OCI-LY1 (cell line): ENCODE results near the gene POLR2E.

Experiments used
- H2AFZ ChIP-seq: fragments of 200-600 bp; sonication (generic), shearing (Covaris generic); 2 replicates; pipeline ENCODE4 v1.6.0; 2014; ENCODE audit warnings: antibody characterized with exemption, mild to moderate bottlenecking, low read length
- H3F3A ChIP-seq: fragments of 200-600 bp; sonication (generic), shearing (Covaris generic); 2 replicates; pipeline ENCODE4 v1.6.0; 2014; ENCODE audit warnings: mild to moderate bottlenecking, antibody characterized with exemption, low read length, moderate library complexity; ENCODE audit not compliant: insufficient read depth
- H3K27ac ChIP-seq: fragments of 200-600 bp; sonication (generic); 2 replicates; pipeline ENCODE4 v1.5.1; 2014; ENCODE audit warnings: low read length, mixed run types, mild to moderate bottlenecking, low read depth; ENCODE audit not compliant: poor library complexity, severe bottlenecking
- H3K27me3 ChIP-seq: fragments of 200-600 bp; sonication (generic); 2 replicates; pipeline ENCODE4 v1.6.0; 2014; ENCODE audit warnings: antibody characterized with exemption, mild to moderate bottlenecking, low read length, moderate library complexity; ENCODE audit not compliant: insufficient read depth
- H3K36me3 ChIP-seq: fragments of 200-600 bp; sonication (generic); 2 replicates; pipeline ENCODE4 v1.6.1; 2014; ENCODE audit warnings: mild to moderate bottlenecking, antibody characterized with exemption, low read length, moderate library complexity, mixed read lengths; ENCODE audit not compliant: insufficient read depth
- H3K4me1 ChIP-seq: fragments of 200-600 bp; sonication (generic); 2 replicates; pipeline ENCODE4 v1.5.1; 2014; ENCODE audit warnings: mild to moderate bottlenecking, low read length, moderate library complexity; ENCODE audit not compliant: insufficient read depth, severe bottlenecking
- H3K4me2 ChIP-seq: fragments of 200-600 bp; sonication (generic), shearing (Covaris generic); 2 replicates; pipeline ENCODE4 v1.6.1; 2014; ENCODE audit warnings: low read length
- H3K4me3 ChIP-seq: fragments of 200-600 bp; sonication (generic); 2 replicates; pipeline ENCODE4 v1.5.1; 2014; ENCODE audit warnings: low read length, low read depth, mild to moderate bottlenecking, mixed read lengths; ENCODE audit not compliant: poor library complexity, severe bottlenecking
- H3K79me2 ChIP-seq: fragments of 200-600 bp; shearing (Covaris generic); 2 replicates; pipeline ENCODE4 v1.6.1; 2016; ENCODE audit warnings: mixed run types, low read length, mixed read lengths; ENCODE audit not compliant: insufficient read depth
- H3K9ac ChIP-seq: fragments of 200-600 bp; sonication (generic), shearing (Covaris generic); 2 replicates; pipeline ENCODE4 v1.6.1; 2014; ENCODE audit warnings: mild to moderate bottlenecking, low read length, mixed read lengths
- H3K9me2 ChIP-seq: fragments of 200-600 bp; sonication (generic), shearing (Covaris generic); 2 replicates; pipeline ENCODE4 v1.6.1; 2014; ENCODE audit warnings: low read depth, mild to moderate bottlenecking, low read length, mixed read lengths
- H3K9me3 ChIP-seq: fragments of 200-600 bp; shearing (Covaris generic); 2 replicates; pipeline ENCODE4 v1.6.1; 2014; ENCODE audit warnings: low read length, mixed read lengths
- H4K20me1 ChIP-seq: fragments of 200-600 bp; sonication (generic), shearing (Covaris generic); 2 replicates; pipeline ENCODE4 v1.6.0; 2016; ENCODE audit warnings: mild to moderate bottlenecking, low read length; ENCODE audit not compliant: insufficient read depth
- EZH2 ChIP-seq: fragments of 200-600 bp; sonication (generic), shearing (Covaris generic); IDR thresholded peaks from 2 replicates; pipeline ENCODE4 v1.8.0; 2017; ENCODE audit warnings: borderline replicate concordance, mixed run types, mild to moderate bottlenecking, antibody characterized with exemption, low read length, moderate library complexity, mixed read lengths
- TF ChIP-seq, protein P1 (sequence below): fragments of 200-600 bp; sonication (generic), shearing (Covaris generic); IDR thresholded peaks from 2 replicates; pipeline ENCODE4 v1.5.1; 2017; ENCODE audit warnings: mild to moderate bottlenecking, antibody characterized with exemption, low read length, moderate library complexity, mixed read lengths

POLR2E gene

DNA sequence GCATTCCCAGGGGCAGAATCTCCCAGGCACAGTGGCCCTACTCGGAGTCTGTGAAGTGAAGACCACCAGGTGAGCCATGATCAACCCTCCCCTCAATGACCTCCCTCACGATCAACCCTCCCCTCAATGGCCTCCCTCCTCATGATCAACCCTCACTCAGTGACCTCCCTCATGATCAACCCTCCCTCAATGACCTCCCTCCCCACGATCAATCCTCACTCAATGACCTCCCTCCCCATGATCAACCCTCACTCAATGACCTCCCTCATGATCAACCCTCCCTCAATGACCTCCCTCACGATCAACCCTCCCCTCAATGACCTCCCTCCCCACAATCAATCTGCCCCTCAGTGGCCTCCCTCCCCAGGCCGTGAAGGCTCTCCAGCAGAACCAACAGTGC is 46.8 kb upstream of the POLR2E start:
- Histone ChIP-seq H3K4me3 (no peak overlapping the region), H3K9me2 (no peaks in the 10 kb centered on the region), H3K4me2 (no peak overlapping the region), H3K9ac (no peak overlapping the region), H3K9me3 (no peaks in the 10 kb centered on the region), H2AFZ (no peak overlapping the region), H3K36me3 (peaks cover 7% of the 10 kb centered on the region; the same call in 1 of the 2 replicates), H3K4me1 (peaks cover 5% of the 10 kb centered on the region), H3F3A (no peaks in the 10 kb centered on the region), H3K27me3 (no peaks in the 10 kb centered on the region), H4K20me1 (no peaks in the 10 kb centered on the region), H3K79me2 (no peaks in the 10 kb centered on the region), H3K27ac (no peak overlapping the region)
- no peak for TF ChIP-seq EZH2

- Histone ChIP-seq H3K9ac (no peak overlapping the region), H3F3A (no peaks in the 10 kb centered on the region), H3K36me3 (peaks cover 7% of the 10 kb centered on the region; the same call in 1 of the 2 replicates), H3K79me2 (no peaks in the 10 kb centered on the region), H3K4me3 (no peak overlapping the region), H3K4me2 (no peak overlapping the region), H2AFZ (no peak overlapping the region), H3K27me3 (no peaks in the 10 kb centered on the region), H3K9me2 (no peaks in the 10 kb centered on the region), H4K20me1 (no peaks in the 10 kb centered on the region), H3K4me1 (peaks cover 20% of the 10 kb centered on the region), H3K27ac (no peak overlapping the region), H3K9me3 (no peaks in the 10 kb centered on the region)
- no peak for TF ChIP-seq EZH2
- TF ChIP-seq, protein P1, sequence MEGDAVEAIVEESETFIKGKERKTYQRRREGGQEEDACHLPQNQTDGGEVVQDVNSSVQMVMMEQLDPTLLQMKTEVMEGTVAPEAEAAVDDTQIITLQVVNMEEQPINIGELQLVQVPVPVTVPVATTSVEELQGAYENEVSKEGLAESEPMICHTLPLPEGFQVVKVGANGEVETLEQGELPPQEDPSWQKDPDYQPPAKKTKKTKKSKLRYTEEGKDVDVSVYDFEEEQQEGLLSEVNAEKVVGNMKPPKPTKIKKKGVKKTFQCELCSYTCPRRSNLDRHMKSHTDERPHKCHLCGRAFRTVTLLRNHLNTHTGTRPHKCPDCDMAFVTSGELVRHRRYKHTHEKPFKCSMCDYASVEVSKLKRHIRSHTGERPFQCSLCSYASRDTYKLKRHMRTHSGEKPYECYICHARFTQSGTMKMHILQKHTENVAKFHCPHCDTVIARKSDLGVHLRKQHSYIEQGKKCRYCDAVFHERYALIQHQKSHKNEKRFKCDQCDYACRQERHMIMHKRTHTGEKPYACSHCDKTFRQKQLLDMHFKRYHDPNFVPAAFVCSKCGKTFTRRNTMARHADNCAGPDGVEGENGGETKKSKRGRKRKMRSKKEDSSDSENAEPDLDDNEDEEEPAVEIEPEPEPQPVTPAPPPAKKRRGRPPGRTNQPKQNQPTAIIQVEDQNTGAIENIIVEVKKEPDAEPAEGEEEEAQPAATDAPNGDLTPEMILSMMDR = no peak
Measured at GRCh38 chr19:1140272-1141027, 45.3 kb upstream of the POLR2E start.

DNA sequence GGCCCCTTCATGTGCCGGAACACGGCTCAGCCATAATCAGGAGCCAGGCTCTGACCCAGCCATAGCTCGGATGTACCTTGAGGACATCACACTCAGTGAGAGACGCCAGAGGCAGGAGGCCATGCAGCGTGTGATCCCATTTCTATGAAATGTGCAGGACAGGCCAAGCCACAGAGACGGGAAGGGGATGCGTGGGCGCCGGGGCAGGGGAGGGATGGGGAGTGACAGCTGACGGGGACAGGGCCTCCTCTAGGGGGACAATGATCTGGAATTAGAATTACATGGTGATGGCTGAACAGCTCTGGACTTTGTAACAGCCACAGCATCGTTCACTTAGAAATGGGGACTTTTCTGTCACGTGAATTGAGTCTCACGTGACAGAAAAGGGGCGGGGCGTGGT is 44.0 kb upstream of the POLR2E start:
- no peaks in the 10 kb centered on the region for H4K20me1 ChIP-seq
- H3K4me1 ChIP-seq = peaks cover 25% of the 10 kb centered on the region
- H3K36me3 ChIP-seq = peaks cover 7% of the 10 kb centered on the region; the same call in 1 of the 2 replicates
- no peaks in the 10 kb centered on the region for H3F3A ChIP-seq
- H2AFZ ChIP-seq = no peak overlapping the region
- no peak overlapping the region for H3K4me3 ChIP-seq
- no peaks in the 10 kb centered on the region for H3K27me3 ChIP-seq
- H3K27ac ChIP-seq = no peak overlapping the region
- H3K9ac ChIP-seq = no peak overlapping the region
- no peaks in the 10 kb centered on the region for H3K79me2 ChIP-seq
- H3K9me3 ChIP-seq = no peaks in the 10 kb centered on the region
- TF ChIP-seq, protein P1 = no peak
- no peak for TF ChIP-seq EZH2
- no peak overlapping the region for H3K4me2 ChIP-seq
- H3K9me2 ChIP-seq = no peaks in the 10 kb centered on the region

GRCh38 chr19:1138121-1138520 is 42.9 kb upstream of the POLR2E start:
- H3K4me2 ChIP-seq = no peak overlapping the region
- no peak overlapping the region for H2AFZ ChIP-seq
- H3K9me3 ChIP-seq = no peaks in the 10 kb centered on the region
- no peak overlapping the region for H3K4me3 ChIP-seq
- no peaks in the 10 kb centered on the region for H3F3A ChIP-seq
- peaks cover 33% of the 10 kb centered on the region for H3K4me1 ChIP-seq
- no peaks in the 10 kb centered on the region for H3K27me3 ChIP-seq
- H4K20me1 ChIP-seq = no peaks in the 10 kb centered on the region
- H3K36me3 ChIP-seq = no peaks in the 10 kb centered on the region; the same call in 1 of the 2 replicates
- H3K79me2 ChIP-seq = no peaks in the 10 kb centered on the region
- H3K9ac ChIP-seq = no peak overlapping the region
- TF ChIP-seq, protein P1 = no peak
- TF ChIP-seq EZH2 = no peak
- H3K9me2 ChIP-seq = no peaks in the 10 kb centered on the region
- H3K27ac ChIP-seq = no peak overlapping the region
